DMS53 (cell line): Measurements from ENCODE around the gene RHOF.

Source experiments
- DNase-seq: peaks from one replicate; lab custom pipeline; 2025; lab: John Stamatoyannopoulos, UW

RHOF gene

DNA sequence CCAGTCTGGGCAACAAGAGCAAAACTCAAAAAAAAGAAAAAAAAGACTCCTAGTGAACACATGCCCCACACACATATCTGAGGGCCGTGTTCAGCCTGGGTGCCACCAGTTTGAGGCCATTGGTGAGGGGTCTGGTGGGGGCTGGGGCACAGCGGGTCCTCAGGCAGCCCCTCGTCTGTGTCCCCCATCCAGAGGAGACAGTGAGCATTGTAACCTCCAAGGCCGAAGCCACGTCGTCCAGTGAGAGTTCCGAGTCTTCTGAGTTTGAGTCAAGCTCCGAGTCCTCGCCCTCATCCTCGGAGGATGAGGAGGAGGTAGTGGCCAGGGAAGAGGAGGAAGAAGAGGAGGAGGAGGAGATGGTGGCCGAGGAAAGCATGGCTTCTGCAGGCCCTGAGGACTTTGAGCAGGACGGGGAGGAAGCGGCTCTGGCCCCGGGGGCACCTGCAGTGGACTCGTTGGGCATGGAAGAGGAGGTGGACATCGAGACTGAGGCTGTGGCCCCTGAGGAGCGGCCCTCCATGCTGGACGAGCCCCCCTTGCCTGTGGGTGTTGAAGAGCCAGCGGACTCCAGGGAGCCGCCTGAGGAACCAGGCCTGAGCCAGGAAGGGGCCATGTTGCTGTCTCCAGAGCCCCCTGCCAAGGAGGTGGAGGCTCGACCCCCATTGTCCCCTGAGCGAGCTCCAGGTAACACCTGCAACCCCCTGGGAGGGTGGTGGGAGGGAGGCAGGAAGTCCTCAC is 25.9 kb upstream of the RHOF start:
- no peak for DNase-seq

DNA sequence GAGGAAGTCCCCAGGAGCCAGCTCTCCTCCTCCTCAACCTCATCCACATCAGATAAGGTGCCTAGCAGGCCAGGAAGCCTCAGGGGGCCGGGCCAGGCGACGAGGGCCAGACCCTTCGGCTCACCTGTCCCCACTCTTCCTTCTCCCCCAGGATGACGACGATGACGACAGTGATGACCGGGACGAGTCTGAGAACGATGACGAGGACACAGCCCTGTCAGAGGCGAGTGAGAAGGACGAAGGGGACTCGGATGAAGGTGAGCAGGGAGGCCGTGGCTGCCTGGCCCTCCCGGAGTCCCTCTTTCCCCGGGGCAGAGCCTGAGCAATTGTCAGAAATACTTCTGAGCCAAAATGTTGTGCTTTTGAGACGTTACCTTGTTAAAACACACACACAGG is 24.2 kb upstream of the RHOF start:
- no peak for DNase-seq

- DNase-seq: no peak
These were observed 23.6 kb upstream of the RHOF start for GRCh38 chr12:121816925-121817647.

GRCh38 chr12:121815263-121815662 is 21.8 kb upstream of the RHOF start:
- DNase-seq: no peak

GRCh38 chr12:121814429-121815119 is 21.1 kb upstream of the RHOF start:
- DNase-seq: no peak

- no peak for DNase-seq
These were observed 20.5 kb upstream of the RHOF start for GRCh38 chr12:121813951-121814350.

- no peak for DNase-seq
These were observed 19.7 kb upstream of the RHOF start for GRCh38 chr12:121812921-121813896.

DNA sequence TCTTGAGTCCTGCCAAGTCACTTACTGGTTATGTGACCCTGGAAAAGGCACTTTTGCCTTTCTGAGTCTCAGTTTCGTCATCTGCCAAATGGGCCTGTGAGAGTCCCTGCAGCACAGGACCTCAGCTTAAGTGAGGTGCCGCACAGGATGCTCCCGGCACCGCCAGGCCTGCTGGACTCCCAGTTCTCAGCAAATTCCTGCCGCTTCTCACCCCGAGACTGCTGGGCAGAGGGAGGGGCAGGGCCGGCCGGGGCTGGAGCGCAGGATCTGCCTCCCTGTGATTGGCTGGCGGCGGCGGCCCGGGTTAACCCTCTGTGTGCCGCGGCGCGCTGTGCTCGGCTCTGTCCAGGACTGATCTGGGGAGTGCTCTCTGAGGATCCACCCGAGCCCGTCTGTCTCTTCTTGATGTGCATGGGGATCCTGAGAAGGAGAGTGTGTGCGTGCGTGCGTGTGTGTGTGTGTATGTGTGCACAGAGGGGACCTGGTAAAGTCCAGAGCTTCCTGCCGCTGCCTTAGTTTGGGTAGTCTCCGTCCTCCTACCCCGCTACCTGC is 18.9 kb upstream of the RHOF start:
- peak; percentile 59 for DNase-seq

DNA sequence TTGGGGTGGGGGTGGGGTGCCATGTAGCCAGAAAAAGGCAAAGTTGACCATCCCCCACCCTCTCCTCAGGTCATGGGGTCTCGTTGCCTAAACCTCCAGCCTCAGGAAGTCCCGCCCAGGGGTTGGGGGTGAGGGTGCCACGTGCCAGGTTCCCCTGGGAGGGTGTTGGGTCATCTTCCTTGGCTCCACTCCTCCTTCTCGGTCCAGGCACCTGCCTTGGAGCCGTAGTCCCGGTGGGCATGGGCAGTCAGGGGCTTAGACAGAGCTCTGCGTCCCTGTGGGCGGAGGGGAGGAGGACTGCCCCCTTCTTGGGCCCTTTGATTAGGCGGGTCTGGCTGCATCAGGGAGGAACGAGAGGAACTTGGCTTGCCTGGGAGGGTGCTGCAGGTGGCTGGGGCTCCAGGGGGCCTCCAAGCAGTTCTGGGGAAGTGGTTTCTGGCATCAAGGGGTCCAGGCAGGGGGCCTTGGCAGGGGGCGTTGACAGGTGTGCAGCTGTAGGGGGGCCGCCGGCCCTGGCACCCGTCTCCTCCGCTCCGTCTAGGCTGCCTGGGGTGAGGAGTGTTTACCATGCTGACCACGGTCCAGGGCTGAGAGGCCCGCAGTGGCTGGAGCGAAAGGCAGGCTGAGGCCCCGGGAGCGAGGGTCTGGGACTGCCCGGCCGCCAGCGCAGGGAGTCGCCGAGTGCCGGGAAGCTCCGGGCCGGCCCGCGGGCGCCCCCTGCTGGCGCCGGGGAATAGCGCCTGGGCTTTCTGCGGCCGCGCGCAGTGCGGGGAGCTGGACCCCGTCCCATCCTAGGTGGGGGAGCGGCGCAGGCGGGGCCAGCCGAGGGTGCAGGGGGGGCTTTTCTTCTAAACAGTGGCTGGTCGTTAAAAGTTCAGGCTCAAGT is 18.2 kb upstream of the RHOF start:
- DNase-seq: peak; percentile 82

DNA sequence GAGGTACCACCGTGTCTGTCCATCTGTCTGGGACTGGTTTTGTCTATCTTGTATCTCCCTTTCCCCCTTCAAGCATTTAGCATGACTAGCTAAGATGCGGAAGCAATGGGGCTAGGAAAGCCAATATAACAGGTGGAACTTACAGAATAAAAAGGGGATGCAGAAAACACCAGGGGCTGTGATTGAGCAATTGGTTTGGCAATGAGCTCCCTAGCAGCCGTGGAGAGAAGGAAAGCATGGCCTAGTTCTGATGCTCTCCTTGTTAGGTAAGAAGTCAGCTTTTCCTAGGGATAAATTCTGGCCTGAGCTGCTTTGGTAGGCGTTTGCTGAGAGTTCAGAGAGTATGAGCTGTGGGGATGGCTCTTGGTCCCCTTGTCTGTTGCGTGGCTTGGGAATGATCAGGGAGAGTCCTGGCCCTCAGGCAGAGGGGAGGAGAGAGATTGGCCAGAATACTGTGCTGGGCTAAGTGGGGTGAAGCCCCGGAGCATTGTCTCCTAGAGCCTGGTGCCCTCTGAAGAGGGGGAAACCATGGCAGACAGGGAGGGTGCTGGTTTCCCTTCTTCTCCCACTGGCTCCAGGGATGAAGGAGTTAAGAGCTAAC is 17.4 kb upstream of the RHOF start:
- DNase-seq: peak; percentile 21

GRCh38 chr12:121810234-121810817 is 16.8 kb upstream of the RHOF start:
- DNase-seq: no peak

DNA sequence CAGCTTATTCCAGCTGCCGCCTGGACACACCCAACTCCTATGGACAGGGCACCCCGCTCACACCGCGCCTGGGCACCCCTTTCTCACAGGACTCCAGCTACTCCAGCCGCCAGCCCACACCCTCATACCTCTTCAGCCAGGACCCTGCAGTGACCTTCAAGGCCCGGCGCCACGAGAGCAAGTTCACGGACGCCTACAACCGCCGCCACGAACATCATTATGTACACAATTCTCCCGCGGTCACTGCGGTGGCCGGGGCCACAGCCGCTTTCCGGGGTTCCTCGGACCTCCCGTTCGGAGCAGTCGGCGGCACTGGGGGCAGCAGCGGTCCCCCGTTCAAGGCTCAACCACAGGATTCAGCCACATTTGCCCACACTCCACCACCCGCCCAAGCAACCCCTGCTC is 16.2 kb upstream of the RHOF start:
- DNase-seq: no peak

DNA sequence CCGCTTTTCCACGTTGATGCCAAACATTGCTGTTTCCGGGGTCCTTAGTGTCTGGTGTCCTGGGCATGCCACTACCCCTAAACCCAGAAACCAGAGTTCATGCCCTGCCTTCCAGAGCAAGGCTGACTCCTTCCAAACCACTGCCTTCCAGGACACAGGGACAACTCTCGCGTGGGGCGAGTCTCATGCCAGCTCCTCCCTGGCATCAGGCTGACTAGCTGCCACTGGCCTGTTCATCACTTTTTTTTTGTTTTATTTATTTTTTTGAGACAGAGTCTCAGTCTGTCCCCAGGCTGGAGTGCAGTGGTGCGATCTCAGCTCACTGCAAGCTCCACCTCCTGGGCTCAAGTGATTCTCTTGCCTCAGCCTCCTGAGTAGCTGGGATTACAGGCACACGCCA is 15.1 kb upstream of the RHOF start:
- no peak for DNase-seq

DNA sequence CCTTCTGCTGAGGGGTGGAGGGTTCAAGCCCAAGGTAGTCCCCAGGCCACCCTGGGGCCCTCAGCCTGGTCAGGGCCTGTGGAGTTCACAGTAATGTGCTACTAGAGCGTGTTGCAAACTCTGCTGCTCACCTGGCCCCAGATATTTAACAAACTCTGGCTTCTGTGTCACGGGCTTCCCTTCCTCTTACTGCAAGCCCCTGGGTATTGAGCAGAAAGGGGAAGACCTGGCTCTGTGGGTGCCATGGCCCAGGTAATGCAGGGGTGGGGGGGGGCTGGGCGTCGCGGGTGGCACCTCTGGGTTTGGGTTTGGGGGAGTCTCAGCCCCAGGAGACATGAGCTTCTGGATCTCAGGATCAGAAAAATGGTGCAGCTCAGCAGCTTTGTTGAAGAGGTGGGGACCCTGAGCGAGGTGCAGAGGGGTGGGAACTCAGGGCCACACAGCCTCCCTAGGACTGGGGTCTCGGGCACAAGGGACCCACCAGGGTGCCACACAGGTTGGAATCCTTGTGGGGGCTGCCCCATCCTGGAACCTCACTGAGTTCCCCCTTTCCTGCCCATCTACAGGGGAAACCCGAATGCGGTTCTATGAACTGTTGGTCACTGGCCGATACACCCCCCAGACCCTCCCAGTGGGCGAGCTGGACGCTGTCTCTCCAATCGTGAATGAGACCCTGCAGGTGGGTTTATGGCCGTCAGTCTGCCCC is 14.3 kb upstream of the RHOF start:
- DNase-seq: no peak

GRCh38 chr12:121806546-121807423 is 13.3 kb upstream of the RHOF start:
- DNase-seq: no peak

GRCh38 chr12:121806009-121806545 is 12.6 kb upstream of the RHOF start:
- no peak for DNase-seq

- peak; percentile 62 for DNase-seq
These were observed 11.9 kb upstream of the RHOF start for GRCh38 chr12:121805171-121806008.
